Measurements from ENCODE around the gene RHCG. TPM values are rescaled to one million over a fixed set of nuclear protein-coding genes. Genes with fewer than 3 reads are reported as not detected.

The RHCG gene
- total and polyA plus RNA-seq, 2 experiments from 2014 or later: 0.23 TPM; not detected in 1

DNA sequence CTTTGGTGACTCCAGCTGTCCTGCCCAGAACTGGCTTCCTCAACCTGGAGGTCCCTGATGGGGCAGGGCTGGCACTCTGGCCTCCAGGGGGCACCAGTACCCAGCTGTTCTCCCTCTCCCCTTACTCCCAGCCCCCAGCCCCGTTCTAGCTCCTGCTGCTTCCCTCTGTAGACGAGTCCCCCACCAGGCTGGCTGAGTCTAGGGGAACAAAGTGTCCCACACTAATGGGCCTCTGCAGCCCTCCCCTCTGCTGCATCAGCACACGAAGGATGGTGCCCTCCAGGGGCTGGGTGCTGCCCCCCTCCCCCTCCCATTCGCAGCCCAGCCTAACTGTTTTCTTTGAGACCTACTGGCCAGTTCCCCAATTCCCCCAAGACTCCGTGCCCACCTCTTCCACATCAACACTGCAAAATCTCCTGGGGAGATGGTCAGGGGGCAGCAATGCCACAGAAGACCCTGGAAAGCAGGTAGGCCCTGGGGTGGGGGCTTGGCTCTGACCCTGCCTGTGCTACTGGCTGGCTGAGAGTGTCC, 4.2 kb downstream of the RHCG start:
- H3K4me3 ChIP-seq: no peak overlapping the region
- H3K27ac ChIP-seq: no peak overlapping the region
- H3K27me3 ChIP-seq: peaks cover 45% of the 10 kb centered on the region
- H3K36me3 ChIP-seq: no peaks in the 10 kb centered on the region
- TF ChIP-seq, protein P1, sequence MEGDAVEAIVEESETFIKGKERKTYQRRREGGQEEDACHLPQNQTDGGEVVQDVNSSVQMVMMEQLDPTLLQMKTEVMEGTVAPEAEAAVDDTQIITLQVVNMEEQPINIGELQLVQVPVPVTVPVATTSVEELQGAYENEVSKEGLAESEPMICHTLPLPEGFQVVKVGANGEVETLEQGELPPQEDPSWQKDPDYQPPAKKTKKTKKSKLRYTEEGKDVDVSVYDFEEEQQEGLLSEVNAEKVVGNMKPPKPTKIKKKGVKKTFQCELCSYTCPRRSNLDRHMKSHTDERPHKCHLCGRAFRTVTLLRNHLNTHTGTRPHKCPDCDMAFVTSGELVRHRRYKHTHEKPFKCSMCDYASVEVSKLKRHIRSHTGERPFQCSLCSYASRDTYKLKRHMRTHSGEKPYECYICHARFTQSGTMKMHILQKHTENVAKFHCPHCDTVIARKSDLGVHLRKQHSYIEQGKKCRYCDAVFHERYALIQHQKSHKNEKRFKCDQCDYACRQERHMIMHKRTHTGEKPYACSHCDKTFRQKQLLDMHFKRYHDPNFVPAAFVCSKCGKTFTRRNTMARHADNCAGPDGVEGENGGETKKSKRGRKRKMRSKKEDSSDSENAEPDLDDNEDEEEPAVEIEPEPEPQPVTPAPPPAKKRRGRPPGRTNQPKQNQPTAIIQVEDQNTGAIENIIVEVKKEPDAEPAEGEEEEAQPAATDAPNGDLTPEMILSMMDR (IDR thresholded peaks at IDR 0.05; ENCODE audit: low read depth, low read length): peak; percentile 56
- peak in 1 of 2 donors; percentile 41 for DNase-seq (ENCODE audit: low read depth in 1 of 2, low spot score in 1 of 2)
- no peaks in the 10 kb centered on the region for H3K9me3 ChIP-seq (ENCODE audit: low read depth)
- H3K4me1 ChIP-seq (ENCODE audit: low read depth): no peaks in the 10 kb centered on the region

DNA sequence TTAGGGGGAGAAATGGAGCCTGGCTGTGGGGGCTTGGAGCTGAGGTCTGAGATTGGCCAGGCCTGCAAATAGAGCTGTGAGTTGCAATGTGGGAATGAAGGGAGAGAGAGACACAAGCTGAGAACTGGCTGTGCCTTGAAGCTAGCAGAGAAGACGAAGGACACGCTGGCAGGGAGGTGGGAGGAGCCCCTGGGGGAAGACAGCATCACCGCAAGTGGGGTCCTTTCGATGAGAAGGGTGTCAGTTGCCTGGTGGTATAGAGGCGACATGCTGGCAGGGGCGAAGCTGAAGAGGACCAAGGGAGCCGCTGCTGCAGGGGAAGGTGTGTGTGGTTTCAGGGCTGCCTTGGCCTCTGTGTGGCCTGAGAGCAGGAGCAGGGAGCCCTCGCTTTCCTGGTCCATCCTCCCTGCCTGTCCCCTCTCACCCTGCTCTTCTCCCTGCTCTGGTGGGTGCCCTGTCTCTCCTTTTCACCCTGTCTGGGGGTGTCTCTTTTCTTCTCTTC, 5.5 kb downstream of the RHCG start:
- peaks cover 44% of the 10 kb centered on the region for H3K27me3 ChIP-seq
- H3K4me3 ChIP-seq: no peak overlapping the region
- no peak for DNase-seq (ENCODE audit: low read depth in 1 of 2, low spot score in 1 of 2)
- TF ChIP-seq, protein P1 (IDR thresholded peaks at IDR 0.05; ENCODE audit: low read depth, low read length): no peak
- no peaks in the 10 kb centered on the region for H3K36me3 ChIP-seq
- H3K9me3 ChIP-seq (ENCODE audit: low read depth): no peaks in the 10 kb centered on the region
- no peaks in the 10 kb centered on the region for H3K4me1 ChIP-seq (ENCODE audit: low read depth)
- no peak overlapping the region for H3K27ac ChIP-seq

DNA sequence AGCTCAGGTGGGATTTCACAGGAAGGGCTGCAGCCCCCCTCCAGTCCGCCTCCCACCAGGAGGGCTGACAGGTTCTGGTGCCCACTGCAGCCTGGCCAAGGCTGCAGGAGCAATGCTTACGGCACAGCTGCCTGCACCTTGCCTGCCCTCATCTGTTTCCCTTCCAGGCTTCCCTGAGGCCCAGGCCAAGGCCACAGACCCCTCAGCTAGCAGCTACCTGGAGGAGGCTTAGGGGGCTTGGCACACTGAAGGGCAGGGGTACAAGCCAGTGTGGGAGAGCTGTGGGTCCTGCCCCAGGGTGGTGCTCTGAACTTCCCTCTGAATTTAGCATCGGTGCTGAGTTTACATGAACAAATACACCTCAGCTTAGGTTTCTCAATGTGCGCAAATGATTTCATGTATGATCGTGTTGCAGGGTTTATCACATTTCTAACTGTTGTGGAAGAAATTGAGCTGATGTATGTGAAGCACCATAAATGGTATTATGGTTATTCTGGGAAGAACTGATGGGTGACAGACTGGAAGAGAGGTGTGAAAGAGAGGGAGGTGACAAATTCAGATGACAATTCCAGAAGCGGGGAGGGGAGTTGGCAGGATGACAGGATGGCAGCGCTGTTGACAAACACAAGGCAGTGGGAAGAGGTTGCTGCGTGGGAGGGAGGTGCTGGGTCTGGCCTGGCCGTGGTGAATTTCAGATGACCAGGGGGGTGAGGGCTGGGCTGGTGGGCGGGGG, 6.1 kb downstream of the RHCG start:
- TF ChIP-seq, protein P1 (IDR thresholded peaks at IDR 0.05; ENCODE audit: low read depth, low read length): no peak
- DNase-seq (ENCODE audit: low read depth in 1 of 2, low spot score in 1 of 2): no peak
- Histone ChIP-seq H3K27ac (no peak overlapping the region), H3K4me3 (no peak overlapping the region), H3K9me3 (ENCODE audit: low read depth) (no peaks in the 10 kb centered on the region), H3K4me1 (ENCODE audit: low read depth) (no peaks in the 10 kb centered on the region), H3K27me3 (peaks cover 44% of the 10 kb centered on the region), H3K36me3 (no peaks in the 10 kb centered on the region)

DNA sequence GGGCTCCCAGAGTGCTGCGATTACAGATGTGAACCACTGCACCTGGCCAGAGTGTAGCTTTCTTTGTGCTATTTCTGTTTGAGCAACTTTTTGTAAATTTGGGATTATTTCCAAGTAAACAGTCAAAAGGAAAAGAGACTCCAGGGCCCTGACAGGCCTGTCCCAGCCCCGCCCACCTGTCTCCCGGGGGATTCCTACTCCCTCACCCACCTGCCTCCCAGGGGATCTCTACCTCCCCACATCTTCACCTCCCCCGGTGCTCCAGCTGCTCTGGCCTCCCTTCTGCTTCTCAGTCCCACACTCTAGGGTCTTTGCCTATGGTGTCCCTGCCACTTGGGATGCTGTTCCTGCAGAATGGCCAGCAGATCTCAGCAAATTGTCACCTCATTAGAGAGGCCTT, 7.0 kb downstream of the RHCG start:
- Histone ChIP-seq H3K9me3 (ENCODE audit: low read depth) (no peaks in the 10 kb centered on the region), H3K27ac (no peak overlapping the region), H3K4me1 (ENCODE audit: low read depth) (no peaks in the 10 kb centered on the region), H3K4me3 (no peak overlapping the region), H3K36me3 (no peaks in the 10 kb centered on the region), H3K27me3 (peaks cover 39% of the 10 kb centered on the region)
- DNase-seq (ENCODE audit: low read depth in 1 of 2, low spot score in 1 of 2): no peak
- TF ChIP-seq, protein P1 (IDR thresholded peaks at IDR 0.05; ENCODE audit: low read depth, low read length): no peak

DNA sequence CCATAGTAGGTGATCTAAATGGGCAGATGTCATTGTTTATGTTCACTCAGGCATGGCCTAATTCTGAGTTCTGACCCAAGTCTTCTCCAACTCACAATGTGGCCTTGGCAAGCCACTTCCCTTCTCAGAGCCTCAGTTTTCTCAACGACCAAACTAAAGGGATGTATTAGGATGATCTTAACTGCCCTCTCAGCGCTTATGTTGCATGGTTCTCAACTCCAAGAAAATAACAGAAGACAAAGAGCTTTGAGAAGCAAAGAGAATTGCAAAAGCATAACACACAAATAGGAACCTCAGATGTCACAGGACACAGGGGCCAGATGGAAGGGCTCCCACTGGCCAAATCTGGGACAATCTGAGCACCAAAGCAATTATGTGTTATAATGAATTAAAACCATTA, 8.6 kb downstream of the RHCG start:
- no peak for DNase-seq (ENCODE audit: low read depth in 1 of 2, low spot score in 1 of 2)
- no peaks in the 10 kb centered on the region for H3K4me1 ChIP-seq (ENCODE audit: low read depth)
- no peaks in the 10 kb centered on the region for H3K36me3 ChIP-seq
- TF ChIP-seq, protein P1 (IDR thresholded peaks at IDR 0.05; ENCODE audit: low read depth, low read length): no peak
- H3K27ac ChIP-seq: no peak overlapping the region
- H3K27me3 ChIP-seq: peaks cover 48% of the 10 kb centered on the region
- no peak overlapping the region for H3K4me3 ChIP-seq
- H3K9me3 ChIP-seq (ENCODE audit: low read depth): no peaks in the 10 kb centered on the region
